Activated B cell treated with CpG ODN at 0.5 μM for 24 hours (primary cell): ENCODE results near the gene TEX26. TPM values are rescaled to one million over a fixed set of nuclear protein-coding genes. Genes with fewer than 3 reads are reported as not detected.

Source experiments
- ATAC-seq: fragments of 200-7000 bp; cut with Tn5 transposase; one replicate; pipeline ENCODE4 v1.10.0; 2021; ENCODE audit warnings: low read depth, mild to moderate bottlenecking, moderate library complexity
- CTCF ChIA-PET: fragments of 350-600 bp; sonication (Branson Sonifier 250); formaldehyde crosslinking; loops from one replicate; lab custom pipeline; 2021; ENCODE audit warnings: antibody characterized with exemption; lab: Charles Lee
- POLR2A ChIA-PET: fragments of 350-600 bp; sonication (Branson Sonifier 250); formaldehyde crosslinking; loops from one replicate; lab custom pipeline; 2021; ENCODE audit warnings: antibody characterized with exemption; lab: Charles Lee
- DNase-seq: peaks from one replicate; pipeline ENCODE4 v3.0.0; 2022
- H3K27ac Mint-ChIP-seq: one replicate; pipeline ENCODE4 v1.8.0; 2020; ENCODE audit warnings: mixed read lengths
- H3K27me3 Mint-ChIP-seq: one replicate; pipeline ENCODE4 v1.8.0; 2021; ENCODE audit warnings: mixed read lengths
- H3K36me3 Mint-ChIP-seq: one replicate; pipeline ENCODE4 v1.8.0; 2021; ENCODE audit warnings: low read depth, mixed read lengths
- H3K4me1 Mint-ChIP-seq: one replicate; pipeline ENCODE4 v1.8.0; 2021; ENCODE audit warnings: mixed read lengths
- H3K4me3 Mint-ChIP-seq: one replicate; pipeline ENCODE4 v1.8.0; 2020; ENCODE audit warnings: mild to moderate bottlenecking, mixed read lengths
- H3K9me3 Mint-ChIP-seq: one replicate; pipeline ENCODE4 v1.8.0; 2020; ENCODE audit warnings: mixed read lengths
- CTCF ChIP-seq: fragments of 200-600 bp; IDR thresholded peaks from one replicate; pipeline ENCODE4 v1.8.0; 2022; ENCODE audit warnings: antibody characterized with exemption, mild to moderate bottlenecking
- intact Hi-C: fragments of 100-400 bp; cut with micrococcal nuclease; formaldehyde crosslinking; loops from one replicate; pipeline ENCODE4 v1.15.1; 2024
- total RNA-seq: library from RNA; stranded (reverse); gene quantifications from 2 replicates; pipeline ENCODE4 v1.2.3, GENCODE V29; 2022

Gene TEX26
- total RNA-seq, 1 donor from 2014 or later, result not detected

DNA sequence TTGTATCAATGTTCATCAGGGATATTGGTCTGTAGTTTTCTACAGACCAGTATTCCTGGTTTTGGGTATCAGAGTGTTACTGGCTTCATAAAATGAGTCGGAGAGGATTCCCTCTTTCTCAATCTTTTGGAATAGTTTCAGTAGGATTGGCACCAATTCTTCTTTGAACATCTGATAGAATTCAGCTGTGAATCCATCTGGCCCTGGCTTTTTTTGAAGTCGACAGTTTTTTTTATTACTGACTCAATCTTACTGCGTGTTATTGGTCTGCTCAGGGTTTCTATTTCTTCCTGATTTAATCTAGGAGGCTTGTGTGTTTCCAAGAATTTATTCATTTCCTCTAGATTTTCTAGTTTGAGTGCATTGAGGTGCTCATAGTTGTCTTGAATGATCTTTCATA, 11.4 kb downstream of the TEX26 start:
- peaks cover 27% of the 10 kb centered on the region for H3K27me3 Mint-ChIP-seq
- H3K4me1 Mint-ChIP-seq, result no peaks in the 10 kb centered on the region
- POLR2A ChIA-PET, result no interaction called here
- TF ChIP-seq CTCF, result no peak
- no peaks in the 10 kb centered on the region for H3K36me3 Mint-ChIP-seq
- no peak for ATAC-seq
- H3K4me3 Mint-ChIP-seq, result no peak overlapping the region
- no peak for DNase-seq
- CTCF ChIA-PET, result no interaction called here
- H3K27ac Mint-ChIP-seq, result no peak overlapping the region
- intact Hi-C loops, result no loop called here
- H3K9me3 Mint-ChIP-seq, result peaks cover 9% of the 10 kb centered on the region

GRCh38 chr13:30957258-30957943, 24.9 kb downstream of the TEX26 start:
- H3K4me3 Mint-ChIP-seq, result no peak overlapping the region
- POLR2A ChIA-PET, result no interaction called here

GRCh38 chr13:30959678-30960077, 27.2 kb downstream of the TEX26 start:
- TF ChIP-seq CTCF, result no peak
- no peak for ATAC-seq
- H3K9me3 Mint-ChIP-seq, result peaks cover 16% of the 10 kb centered on the region
- ChIA-PET POLR2A (no interaction called here), CTCF (no interaction called here)
- H3K36me3 Mint-ChIP-seq, result no peaks in the 10 kb centered on the region
- intact Hi-C loops, result no loop called here
- DNase-seq, result no peak
- H3K4me1 Mint-ChIP-seq, result no peaks in the 10 kb centered on the region
- H3K27me3 Mint-ChIP-seq, result peaks cover 11% of the 10 kb centered on the region
- no peak overlapping the region for H3K27ac Mint-ChIP-seq
- H3K4me3 Mint-ChIP-seq, result no peak overlapping the region

More at GRCh38 chr13:30957258-30957943, 24.9 kb downstream of the TEX26 start:
- no peaks in the 10 kb centered on the region for H3K4me1 Mint-ChIP-seq
- no peak for TF ChIP-seq CTCF
- no peak overlapping the region for H3K27ac Mint-ChIP-seq
- peaks cover 15% of the 10 kb centered on the region for H3K27me3 Mint-ChIP-seq
- DNase-seq (no peak), ATAC-seq (no peak)
- peaks cover 16% of the 10 kb centered on the region for H3K9me3 Mint-ChIP-seq
- no peaks in the 10 kb centered on the region for H3K36me3 Mint-ChIP-seq
- intact Hi-C loops, result no loop called here
- CTCF ChIA-PET, result no interaction called here

DNA sequence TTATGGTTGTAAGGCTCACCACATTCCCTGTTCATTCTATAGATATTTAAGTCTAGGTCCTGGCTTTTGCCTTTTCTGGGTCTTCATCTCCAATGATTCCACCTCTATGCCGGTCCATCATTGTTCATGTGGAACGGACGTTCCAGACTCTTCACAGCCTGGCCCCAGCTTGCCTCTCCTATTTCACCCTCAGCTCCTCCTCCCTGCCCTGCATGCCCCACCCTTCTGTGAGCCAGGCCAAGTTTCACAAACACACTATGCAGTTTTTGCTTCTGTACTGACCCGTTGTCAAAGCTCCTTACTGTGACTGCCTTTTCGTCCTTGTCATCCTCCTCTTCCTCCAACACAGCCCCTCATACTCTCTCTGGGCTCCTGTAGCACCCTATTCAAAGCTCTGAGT, 31.3 kb downstream of the TEX26 start:
- no peaks in the 10 kb centered on the region for H3K4me1 Mint-ChIP-seq
- H3K9me3 Mint-ChIP-seq, result peaks cover 10% of the 10 kb centered on the region
- no peak for TF ChIP-seq CTCF
- H3K27me3 Mint-ChIP-seq, result peaks cover 16% of the 10 kb centered on the region
- ATAC-seq, result no peak
- intact Hi-C loops, result no loop called here
- no peak for DNase-seq
- no peaks in the 10 kb centered on the region for H3K36me3 Mint-ChIP-seq
- no peak overlapping the region for H3K4me3 Mint-ChIP-seq
- no peak overlapping the region for H3K27ac Mint-ChIP-seq
- ChIA-PET CTCF (no interaction called here), POLR2A (no interaction called here)

GRCh38 chr13:30965380-30965779, 32.9 kb downstream of the TEX26 start:
- Mint-ChIP-seq H3K4me1 (no peaks in the 10 kb centered on the region), H3K36me3 (no peaks in the 10 kb centered on the region), H3K9me3 (no peaks in the 10 kb centered on the region), H3K4me3 (no peak overlapping the region), H3K27me3 (peaks cover 19% of the 10 kb centered on the region), H3K27ac (no peak overlapping the region)
- intact Hi-C loops, result no loop called here
- ChIA-PET CTCF (no interaction called here), POLR2A (no interaction called here)
- no peak for TF ChIP-seq CTCF
- ATAC-seq (no peak), DNase-seq (no peak)
